Activated B cell treated with CpG ODN at 0.5 μM for 24 hours (primary cell): ENCODE measurements around the gene PLXNC1. TPM values are rescaled to one million over a fixed set of nuclear protein-coding genes. Genes with fewer than 3 reads are reported as not detected.

Experiments used
- ATAC-seq: fragments of 200-7000 bp; cut with Tn5 transposase; one replicate; pipeline ENCODE4 v1.10.0; 2021; ENCODE audit warnings: low read depth, mild to moderate bottlenecking, moderate library complexity
- CTCF ChIA-PET: fragments of 350-600 bp; sonication (Branson Sonifier 250); formaldehyde crosslinking; loops from one replicate; lab custom pipeline; 2021; ENCODE audit warnings: antibody characterized with exemption; lab: Charles Lee
- POLR2A ChIA-PET: fragments of 350-600 bp; sonication (Branson Sonifier 250); formaldehyde crosslinking; loops from one replicate; lab custom pipeline; 2021; ENCODE audit warnings: antibody characterized with exemption; lab: Charles Lee
- DNase-seq: peaks from one replicate; pipeline ENCODE4 v3.0.0; 2022
- H3K27ac Mint-ChIP-seq: one replicate; pipeline ENCODE4 v1.8.0; 2020; ENCODE audit warnings: mixed read lengths
- H3K27me3 Mint-ChIP-seq: one replicate; pipeline ENCODE4 v1.8.0; 2021; ENCODE audit warnings: mixed read lengths
- H3K36me3 Mint-ChIP-seq: one replicate; pipeline ENCODE4 v1.8.0; 2021; ENCODE audit warnings: low read depth, mixed read lengths
- H3K4me1 Mint-ChIP-seq: one replicate; pipeline ENCODE4 v1.8.0; 2021; ENCODE audit warnings: mixed read lengths
- H3K4me3 Mint-ChIP-seq: one replicate; pipeline ENCODE4 v1.8.0; 2020; ENCODE audit warnings: mild to moderate bottlenecking, mixed read lengths
- H3K9me3 Mint-ChIP-seq: one replicate; pipeline ENCODE4 v1.8.0; 2020; ENCODE audit warnings: mixed read lengths
- intact Hi-C: fragments of 100-400 bp; cut with micrococcal nuclease; formaldehyde crosslinking; loops from one replicate; pipeline ENCODE4 v1.15.1; 2024
- total RNA-seq: library from RNA; stranded (reverse); gene quantifications from 2 replicates; pipeline ENCODE4 v1.2.3, GENCODE V29; 2022
- TF ChIP-seq, protein P1 (sequence below): fragments of 200-600 bp; IDR thresholded peaks from one replicate; pipeline ENCODE4 v1.8.0; 2022; ENCODE audit warnings: antibody characterized with exemption, mild to moderate bottlenecking

PLXNC1 gene
- total RNA-seq, 1 donor from 2014 or later: 30.9 TPM

GRCh38 chr12:94333396-94333795 is 185.0 kb downstream of the PLXNC1 start:
- Mint-ChIP-seq H3K4me1 (peaks cover 4% of the 10 kb centered on the region), H3K9me3 (no peaks in the 10 kb centered on the region), H3K27ac (no peak overlapping the region), H3K4me3 (no peak overlapping the region), H3K27me3 (no peaks in the 10 kb centered on the region), H3K36me3 (peaks cover 23% of the 10 kb centered on the region)
- TF ChIP-seq, protein P1, sequence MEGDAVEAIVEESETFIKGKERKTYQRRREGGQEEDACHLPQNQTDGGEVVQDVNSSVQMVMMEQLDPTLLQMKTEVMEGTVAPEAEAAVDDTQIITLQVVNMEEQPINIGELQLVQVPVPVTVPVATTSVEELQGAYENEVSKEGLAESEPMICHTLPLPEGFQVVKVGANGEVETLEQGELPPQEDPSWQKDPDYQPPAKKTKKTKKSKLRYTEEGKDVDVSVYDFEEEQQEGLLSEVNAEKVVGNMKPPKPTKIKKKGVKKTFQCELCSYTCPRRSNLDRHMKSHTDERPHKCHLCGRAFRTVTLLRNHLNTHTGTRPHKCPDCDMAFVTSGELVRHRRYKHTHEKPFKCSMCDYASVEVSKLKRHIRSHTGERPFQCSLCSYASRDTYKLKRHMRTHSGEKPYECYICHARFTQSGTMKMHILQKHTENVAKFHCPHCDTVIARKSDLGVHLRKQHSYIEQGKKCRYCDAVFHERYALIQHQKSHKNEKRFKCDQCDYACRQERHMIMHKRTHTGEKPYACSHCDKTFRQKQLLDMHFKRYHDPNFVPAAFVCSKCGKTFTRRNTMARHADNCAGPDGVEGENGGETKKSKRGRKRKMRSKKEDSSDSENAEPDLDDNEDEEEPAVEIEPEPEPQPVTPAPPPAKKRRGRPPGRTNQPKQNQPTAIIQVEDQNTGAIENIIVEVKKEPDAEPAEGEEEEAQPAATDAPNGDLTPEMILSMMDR: no peak
- ChIA-PET CTCF (no interaction called here), POLR2A (interaction anchor here (0.6 kb wide), 2 partner anchors 146 to 185 kb away, joined by 3 to 7 read pairs; partner anchors contain the start of gene PLXNC1)
- ATAC-seq (no peak), DNase-seq (no peak)
- intact Hi-C loops: no loop called here

DNA sequence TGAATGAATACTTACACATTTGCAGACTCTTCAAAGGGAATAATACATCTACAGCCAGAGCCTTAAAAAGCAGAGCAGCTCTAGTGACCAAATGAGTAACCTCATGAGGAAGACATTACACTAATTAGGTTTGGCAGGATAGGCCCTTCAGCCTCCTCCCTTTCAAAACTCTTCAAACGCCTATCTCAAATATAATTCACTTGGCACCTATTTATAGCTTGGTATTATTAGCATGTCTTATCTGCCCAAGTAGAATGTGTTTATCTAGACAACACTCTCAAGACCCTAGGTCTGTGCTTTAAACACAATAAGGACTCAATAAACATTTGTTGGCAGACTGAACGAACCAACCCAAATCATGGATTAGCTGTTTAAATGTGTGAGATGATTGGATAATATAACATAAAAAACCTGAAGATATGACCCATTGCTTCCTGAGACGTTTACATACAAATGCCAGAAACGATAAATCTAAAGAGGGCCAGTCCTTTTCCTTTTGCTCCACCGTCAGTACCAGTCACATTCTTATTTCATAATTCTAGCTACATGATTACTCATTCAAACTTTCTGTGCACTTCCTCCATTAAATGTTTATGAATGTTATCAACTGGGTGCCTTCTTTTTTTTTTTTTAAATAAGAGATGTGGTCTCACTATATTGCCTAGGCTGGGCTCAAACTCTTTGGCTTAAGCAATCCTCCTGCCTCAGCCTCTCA is 188.0 kb downstream of the PLXNC1 start:
- peaks cover 4% of the 10 kb centered on the region for H3K4me1 Mint-ChIP-seq
- POLR2A ChIA-PET: no interaction called here
- H3K36me3 Mint-ChIP-seq: peaks cover 6% of the 10 kb centered on the region
- DNase-seq (no peak), ATAC-seq (no peak)
- H3K27me3 Mint-ChIP-seq: no peaks in the 10 kb centered on the region
- intact Hi-C loops: no loop called here
- no peak overlapping the region for H3K4me3 Mint-ChIP-seq
- TF ChIP-seq, protein P1: no peak
- CTCF ChIA-PET: no interaction called here
- no peaks in the 10 kb centered on the region for H3K9me3 Mint-ChIP-seq
- no peak overlapping the region for H3K27ac Mint-ChIP-seq

DNA sequence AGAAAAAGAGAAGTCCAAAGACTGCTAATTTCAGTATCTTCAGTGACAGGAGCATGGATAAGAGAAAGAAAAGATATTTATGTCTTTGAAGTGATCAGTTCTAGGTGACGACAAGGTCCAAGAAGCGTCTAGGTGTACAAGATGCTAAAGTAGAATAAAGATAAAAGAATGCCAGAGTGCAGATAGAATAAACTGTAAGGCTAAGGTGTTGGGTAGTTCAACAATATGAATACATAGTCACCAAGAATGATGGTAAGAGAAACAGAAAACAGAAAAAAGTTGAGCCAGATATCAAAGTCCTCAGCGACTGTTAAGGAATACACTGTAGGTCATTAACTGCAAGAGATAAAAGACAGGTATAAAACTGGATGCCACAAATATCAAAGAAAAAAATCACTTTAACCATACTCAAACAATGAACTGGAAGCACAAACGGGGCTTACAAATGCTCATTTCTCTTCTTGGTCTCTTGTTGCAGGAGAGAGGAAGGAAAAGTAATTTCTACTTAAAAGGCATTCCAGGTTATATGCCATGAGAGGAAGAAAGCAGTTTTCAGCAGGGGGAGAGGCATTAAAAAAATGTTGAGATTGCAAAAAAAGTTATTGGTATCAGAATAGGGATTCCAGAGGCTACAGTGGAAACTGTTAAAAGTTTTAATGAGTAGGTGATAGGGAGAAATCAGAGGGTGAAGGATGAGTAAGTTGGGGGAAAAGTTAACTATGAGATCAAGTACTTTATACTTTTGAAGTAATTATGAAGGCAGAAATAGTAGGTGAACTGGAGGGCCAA is 189.8 kb downstream of the PLXNC1 start:
- peaks cover 8% of the 10 kb centered on the region for H3K4me1 Mint-ChIP-seq
- DNase-seq (no peak), ATAC-seq (no peak)
- no peaks in the 10 kb centered on the region for H3K27me3 Mint-ChIP-seq
- no peak overlapping the region for H3K4me3 Mint-ChIP-seq
- ChIA-PET POLR2A (no interaction called here), CTCF (no interaction called here)
- H3K9me3 Mint-ChIP-seq: no peaks in the 10 kb centered on the region
- peaks cover 2% of the 10 kb centered on the region for H3K36me3 Mint-ChIP-seq
- no peak overlapping the region for H3K27ac Mint-ChIP-seq
- TF ChIP-seq, protein P1: no peak
- intact Hi-C loops: no loop called here

DNA sequence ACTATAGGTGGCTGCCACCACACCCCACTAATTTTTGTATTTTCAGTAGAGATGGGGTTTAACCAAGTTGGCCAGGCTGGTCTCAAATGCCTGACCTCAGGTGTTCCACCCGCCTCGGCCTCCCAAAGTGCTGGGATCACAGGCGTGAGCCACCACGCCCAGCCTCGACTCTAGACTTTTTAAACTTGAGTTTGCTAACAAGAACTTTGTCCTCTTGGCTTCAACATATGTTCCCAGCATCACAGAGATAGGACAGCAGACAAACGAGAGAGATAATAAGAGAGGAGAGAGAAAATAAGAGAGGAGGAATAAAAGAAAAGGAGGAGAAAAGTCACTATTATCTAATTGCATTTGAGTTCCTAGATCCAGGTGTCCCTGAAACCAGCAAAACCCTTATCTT is 192.2 kb downstream of the PLXNC1 start:
- Mint-ChIP-seq H3K27me3 (no peaks in the 10 kb centered on the region), H3K4me1 (peaks cover 4% of the 10 kb centered on the region), H3K4me3 (no peak overlapping the region), H3K36me3 (peaks cover 7% of the 10 kb centered on the region), H3K9me3 (peaks cover 2% of the 10 kb centered on the region), H3K27ac (no peak overlapping the region)
- TF ChIP-seq, protein P1: no peak
- intact Hi-C loops: loop anchor here (5.0 kb wide), 1 partner anchor 42 kb away; no protein-coding TSS in a partner anchor
- DNase-seq: no peak
- CTCF ChIA-PET: no interaction called here
- POLR2A ChIA-PET: no interaction called here
- ATAC-seq: no peak

DNA sequence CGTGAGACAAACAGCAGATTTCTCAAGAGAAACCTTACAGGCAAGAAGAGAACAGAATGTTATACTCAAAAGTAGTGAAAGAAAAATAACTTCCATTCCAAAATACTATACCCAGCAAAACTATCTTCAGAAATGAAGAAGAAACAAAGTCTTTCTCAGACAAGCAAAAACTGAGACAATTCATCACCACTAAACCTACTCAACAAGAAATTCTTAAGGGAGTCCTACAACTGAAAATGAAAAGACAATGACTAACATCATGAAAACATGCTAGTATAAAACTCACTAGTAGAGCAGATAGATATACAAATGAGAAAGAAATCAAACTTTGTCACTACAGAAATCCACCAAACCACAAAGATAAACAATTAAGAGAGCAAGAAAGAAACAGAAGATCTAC is 204.8 kb downstream of the PLXNC1 start:
- DNase-seq (no peak), ATAC-seq (no peak)
- intact Hi-C loops: no loop called here
- H3K9me3 Mint-ChIP-seq: peaks cover 46% of the 10 kb centered on the region
- peaks cover 80% of the 10 kb centered on the region for H3K36me3 Mint-ChIP-seq
- TF ChIP-seq, protein P1: no peak
- no peak overlapping the region for H3K27ac Mint-ChIP-seq
- H3K4me3 Mint-ChIP-seq: no peak overlapping the region
- POLR2A ChIA-PET: no interaction called here
- no peaks in the 10 kb centered on the region for H3K27me3 Mint-ChIP-seq
- no peaks in the 10 kb centered on the region for H3K4me1 Mint-ChIP-seq
- CTCF ChIA-PET: no interaction called here
